Gastroesophageal sphincter (tissue), 3 donors: Measurements from ENCODE around the gene FANCM.

ENCODE experiments used
- POLR2A ChIP-seq, 2 donors: fragments of 450-650 bp; IDR thresholded peaks; one replicate each; pipeline ENCODE4 v1.6.1; 2017; ENCODE audit warnings: antibody characterized with exemption in 2 of 2, mild to moderate bottlenecking in 2 of 2, moderate library complexity in 1 of 2
- TF ChIP-seq, protein P1 (sequence below), 4 experiments: fragments of 200-600 bp in 2 of 4; fragments of 450-650 bp in 2 of 4; sonication (generic) in 1 of 4; IDR thresholded peaks; one replicate each; pipeline ENCODE4 v1.5.1; 2017 to 2019; ENCODE audit warnings: antibody characterized with exemption in 4 of 4, mild to moderate bottlenecking in 2 of 4, moderate library complexity in 2 of 4

DNA sequence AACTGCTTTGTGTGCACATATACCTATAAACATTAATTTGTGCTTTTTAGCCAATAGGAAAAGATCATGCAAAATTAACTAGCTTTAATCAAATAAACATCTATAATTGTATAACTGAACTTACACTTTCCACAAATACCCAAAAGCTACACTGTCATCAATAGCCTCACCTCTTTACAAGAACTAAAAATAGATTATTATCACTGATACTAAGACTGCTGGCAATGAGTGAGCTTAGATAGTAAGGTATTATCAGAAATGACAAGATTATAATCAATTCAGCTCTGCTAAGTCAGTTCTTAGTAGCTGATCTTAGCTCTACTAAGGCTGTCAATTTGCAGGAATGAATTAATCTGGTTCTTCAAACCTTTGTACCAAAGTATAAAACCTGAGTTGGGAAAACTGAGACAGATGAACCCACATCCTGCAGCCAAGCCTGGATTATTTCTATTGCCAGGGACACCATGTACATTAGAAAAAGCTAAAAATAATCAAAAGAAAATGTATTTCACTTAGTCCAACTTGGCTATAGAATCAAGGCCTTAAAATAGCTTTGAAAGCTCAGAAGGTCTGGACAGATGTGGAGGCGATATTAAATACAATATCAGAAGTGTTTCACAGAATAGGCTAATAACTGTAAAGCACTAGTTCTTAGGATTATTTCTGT is 6.6 kb upstream of the FANCM start:
- TF ChIP-seq, protein P1, sequence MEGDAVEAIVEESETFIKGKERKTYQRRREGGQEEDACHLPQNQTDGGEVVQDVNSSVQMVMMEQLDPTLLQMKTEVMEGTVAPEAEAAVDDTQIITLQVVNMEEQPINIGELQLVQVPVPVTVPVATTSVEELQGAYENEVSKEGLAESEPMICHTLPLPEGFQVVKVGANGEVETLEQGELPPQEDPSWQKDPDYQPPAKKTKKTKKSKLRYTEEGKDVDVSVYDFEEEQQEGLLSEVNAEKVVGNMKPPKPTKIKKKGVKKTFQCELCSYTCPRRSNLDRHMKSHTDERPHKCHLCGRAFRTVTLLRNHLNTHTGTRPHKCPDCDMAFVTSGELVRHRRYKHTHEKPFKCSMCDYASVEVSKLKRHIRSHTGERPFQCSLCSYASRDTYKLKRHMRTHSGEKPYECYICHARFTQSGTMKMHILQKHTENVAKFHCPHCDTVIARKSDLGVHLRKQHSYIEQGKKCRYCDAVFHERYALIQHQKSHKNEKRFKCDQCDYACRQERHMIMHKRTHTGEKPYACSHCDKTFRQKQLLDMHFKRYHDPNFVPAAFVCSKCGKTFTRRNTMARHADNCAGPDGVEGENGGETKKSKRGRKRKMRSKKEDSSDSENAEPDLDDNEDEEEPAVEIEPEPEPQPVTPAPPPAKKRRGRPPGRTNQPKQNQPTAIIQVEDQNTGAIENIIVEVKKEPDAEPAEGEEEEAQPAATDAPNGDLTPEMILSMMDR (IDR thresholded peaks at IDR 0.05), result no peak
- no peak for TF ChIP-seq POLR2A (IDR thresholded peaks at IDR 0.05)
